Stimulated activated CD4-positive, alpha-beta T cell treated with anti-CD3 and anti-CD28 coated beads, Interleukin-15, amount 100 ng/mL, for 1 hour (primary cell): ENCODE results near the gene ANKRD13A.
A peak's percentile ranks its signal among the peaks of the same experiment; 100 is the strongest.
"Not testable (repeated sequence)": the region's sequence is repeated elsewhere in the genome, so short reads cannot be mapped to it uniquely, and the experiment has no call there.

Experiments used
- DNase-seq, 2 donors: peaks; one replicate each; pipeline ENCODE4 v3.0.0-alpha.2; 2020; ENCODE audit warnings: low read depth in 1 of 2, low spot score in 1 of 2

Gene ANKRD13A

DNA sequence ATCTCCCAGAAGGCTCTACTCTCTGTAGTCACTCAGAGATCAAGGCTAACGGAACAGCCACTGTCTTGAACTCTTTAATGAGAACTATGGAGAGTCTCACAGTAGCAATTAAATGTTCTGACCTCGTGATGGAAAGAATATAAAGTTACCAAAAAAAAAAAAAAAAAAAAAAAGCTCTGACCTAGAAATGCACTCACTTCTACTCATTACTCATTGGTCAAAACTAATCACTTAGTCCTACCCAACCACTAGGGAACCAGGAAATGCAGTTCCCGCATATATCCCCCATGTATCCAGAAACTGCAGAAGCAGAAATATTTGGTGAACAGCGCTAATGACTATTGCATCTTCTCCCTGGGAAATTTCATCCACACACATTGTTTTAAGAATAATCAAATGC lies 78.6 kb downstream of the ANKRD13A start:
- DNase-seq: no peak

DNA sequence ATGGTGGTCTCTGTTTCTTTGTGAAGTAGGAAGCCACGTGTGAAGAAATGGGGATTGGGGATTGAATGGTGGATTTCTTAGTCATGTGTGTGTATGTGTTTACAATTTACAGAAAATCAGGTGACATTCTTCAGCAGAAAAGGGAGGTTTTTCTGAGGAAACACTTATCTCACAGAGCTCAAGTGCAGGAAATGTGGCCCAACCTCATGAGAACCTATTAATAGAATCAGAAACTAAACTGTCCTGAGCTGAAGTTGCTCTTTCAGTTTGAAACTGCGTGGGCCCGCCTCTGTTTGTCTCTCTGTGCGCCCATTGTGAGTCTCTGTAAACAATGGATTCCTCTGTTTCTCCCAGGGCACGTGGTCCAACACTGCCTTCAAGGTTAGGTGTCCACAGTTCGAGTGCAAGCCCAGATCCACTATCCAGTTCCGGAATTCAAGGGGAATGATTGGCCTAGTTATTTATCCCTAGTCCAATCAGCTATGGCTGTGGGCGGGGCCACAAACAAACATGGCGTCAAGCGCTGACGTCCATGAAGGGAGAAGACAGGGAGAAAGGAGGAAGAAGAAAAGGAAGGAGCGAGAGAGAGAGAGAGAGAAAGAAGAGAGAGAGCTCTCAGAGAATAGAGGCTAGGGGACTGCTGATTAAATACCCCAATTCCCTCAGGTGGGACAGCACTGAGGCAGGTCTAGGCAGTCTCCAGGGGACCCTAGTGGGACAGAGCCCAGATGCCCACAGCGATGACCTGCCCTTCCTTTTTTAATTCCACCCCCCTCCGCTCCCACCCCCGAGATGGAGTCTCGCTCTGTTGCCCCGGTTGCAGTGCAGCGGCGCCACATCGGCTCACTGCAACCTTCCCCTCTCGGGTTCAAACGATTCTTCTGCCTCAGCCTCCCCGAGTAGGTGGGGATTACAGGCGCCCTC lies 80.5 kb downstream of the ANKRD13A start:
- DNase-seq: peak; percentile 40 to 42

DNA sequence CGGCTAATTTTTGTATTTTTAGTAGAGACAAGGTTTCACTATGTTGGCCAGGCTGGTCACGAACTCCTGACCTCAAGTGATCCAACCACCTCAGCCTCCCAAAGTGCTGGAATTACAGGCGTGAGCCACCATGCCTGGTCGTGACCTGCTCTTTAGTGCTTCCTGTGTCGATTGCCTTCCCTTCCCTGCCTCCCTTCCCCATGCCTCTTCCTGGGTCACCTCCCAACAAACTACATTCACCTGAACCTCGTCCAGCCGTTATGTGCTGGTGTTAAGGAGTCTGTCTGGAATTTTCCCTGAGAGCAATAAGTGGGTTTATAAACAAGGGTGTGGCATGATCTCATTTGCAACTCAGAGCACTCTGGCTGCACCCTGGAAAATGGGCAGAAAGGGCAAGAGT lies 81.2 kb downstream of the ANKRD13A start:
- DNase-seq: no peak

DNA sequence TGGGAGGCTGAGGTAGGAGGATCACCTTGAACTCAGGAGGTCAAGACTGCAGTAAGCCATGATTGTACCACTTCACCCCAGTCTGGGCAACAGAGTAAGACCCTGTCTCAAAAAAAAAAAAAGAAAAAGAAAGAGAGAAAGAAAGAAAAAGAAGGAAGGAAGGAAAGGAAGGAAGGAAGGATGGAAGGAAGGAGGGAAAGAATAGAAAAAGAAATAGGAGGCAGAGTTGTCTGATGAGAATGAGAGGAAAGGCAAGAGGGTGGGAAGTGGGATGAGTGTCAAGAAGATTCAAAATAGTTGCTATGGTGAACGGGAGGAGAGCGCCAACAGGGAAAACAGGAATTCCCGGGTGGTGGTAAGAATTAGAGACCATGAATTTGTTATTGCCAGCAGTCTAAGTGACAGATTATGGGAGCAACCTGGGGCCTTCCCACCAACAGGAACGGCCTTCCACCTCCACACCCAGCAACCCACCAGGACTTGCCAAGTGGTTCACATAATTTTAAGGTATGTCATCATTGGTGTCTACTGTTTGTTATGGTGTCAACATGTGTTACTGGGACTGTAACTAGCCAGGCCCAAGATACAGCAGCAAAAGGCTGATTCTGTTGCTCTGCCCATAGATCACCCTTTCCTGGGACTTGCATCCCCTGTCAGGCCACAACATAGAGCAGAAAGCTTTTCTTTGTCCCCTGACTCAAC lies 85.2 kb downstream of the ANKRD13A start:
- no peak for DNase-seq

DNA sequence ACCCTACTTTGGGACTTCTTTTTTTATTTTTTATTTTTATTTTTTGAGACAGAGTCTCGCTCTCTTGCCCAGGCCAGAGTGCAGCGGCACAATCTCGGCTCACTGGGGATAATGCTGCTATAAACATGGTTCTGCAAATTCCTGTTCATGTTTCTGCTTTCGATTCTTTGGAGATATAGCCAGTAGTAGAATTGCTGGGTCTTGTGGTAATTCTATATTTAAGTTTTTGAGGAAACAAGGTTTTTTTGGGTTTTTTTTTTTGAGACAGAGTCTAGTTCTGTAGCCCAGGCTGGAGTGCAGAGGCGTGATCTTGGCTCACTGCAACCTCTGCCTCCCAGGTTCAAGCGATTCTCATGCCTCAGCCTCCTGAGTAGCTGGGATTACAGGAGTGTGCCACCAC lies 89.0 kb downstream of the ANKRD13A start:
- DNase-seq: not testable (repeated sequence)

DNA sequence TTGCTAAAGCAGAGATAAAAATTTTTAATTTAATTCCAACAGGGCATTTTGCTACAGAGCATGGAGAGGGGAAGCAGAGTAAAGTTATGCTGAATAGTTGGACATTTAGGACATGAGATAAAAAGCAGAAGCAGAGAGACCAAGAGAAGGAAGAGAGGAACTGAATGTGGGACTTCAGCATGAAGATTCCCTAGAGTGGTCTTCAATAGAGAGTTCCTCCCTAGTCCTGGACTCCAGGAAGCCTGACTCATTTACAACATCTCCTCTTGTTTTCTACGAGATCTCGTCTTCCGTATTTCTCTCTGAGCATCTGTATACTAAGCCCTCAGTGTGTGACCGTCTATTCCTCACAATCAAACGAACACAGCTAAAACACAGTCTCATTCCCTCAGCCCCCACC lies 89.7 kb downstream of the ANKRD13A start:
- no peak for DNase-seq
